Esophagus squamous epithelium (tissue), 5 donors: ENCODE data around the gene MERTK. TPM values are rescaled to one million over a fixed set of nuclear protein-coding genes. Genes with fewer than 3 reads are reported as not detected.

Source experiments
- DNase-seq: peaks from one replicate; lab custom pipeline; 2025; lab: John Stamatoyannopoulos, UW
- H3K27ac ChIP-seq, 4 donors: fragments of 200-600 bp; sonication (generic); one replicate each; pipeline ENCODE4 v1.5.1; 2016 to 2019; ENCODE audit warnings: mild to moderate bottlenecking in 1 of 4
- H3K27me3 ChIP-seq, 4 donors: fragments of 200-600 bp; sonication (generic); 1 replicate in 3 of 4; 2 replicates in 1 of 4; pipeline versions ENCODE4 v1.5.1 to v1.6.0; 2017 to 2021; ENCODE audit warnings: antibody characterized with exemption in 1 of 4
- H3K36me3 ChIP-seq, 3 donors: fragments of 200-600 bp; sonication (generic); one replicate each; pipeline ENCODE4 v1.5.1; 2016 to 2019
- H3K4me1 ChIP-seq, 3 donors: fragments of 200-600 bp; sonication (generic); one replicate each; pipeline ENCODE4 v1.5.1; 2017 to 2019
- H3K4me3 ChIP-seq, 4 donors: fragments of 200-600 bp; sonication (generic); 1 replicate in 3 of 4; 2 replicates in 1 of 4; pipeline ENCODE4 v1.5.1; 2016 to 2019; ENCODE audit warnings: mild to moderate bottlenecking in 2 of 4, moderate library complexity in 1 of 4
- H3K9me3 ChIP-seq, 3 donors: fragments of 200-600 bp; sonication (generic); one replicate each; pipeline ENCODE4 v1.5.1; 2016 to 2019
- POLR2A ChIP-seq, 4 donors: fragments of 450-650 bp; IDR thresholded peaks; one replicate each; pipeline ENCODE4 v1.6.1; 2017; ENCODE audit warnings: antibody characterized with exemption in 4 of 4, mild to moderate bottlenecking in 4 of 4, moderate library complexity in 3 of 4
- WGBS, 2 donors: methylation state at CpG; one replicate each; pipeline ENCODE4 v1.1.5; 2018; 5-methylcytosine and 5-hydroxymethylcytosine counted together
- intact Hi-C: fragments of 100-400 bp; cut with DNase I; formaldehyde crosslinking; loops from one replicate; pipeline ENCODE4 v1.15.0; 2022
- total RNA-seq, 4 donors: library from RNA; depleted of rRNA; stranded (reverse); fragments of >200 nt; gene quantifications; one replicate each; pipeline ENCODE4 v1.1.0, GENCODE V29; 2016
- TF ChIP-seq, protein P1 (sequence below), 6 experiments: fragments of 450-650 bp in 4 of 6; fragments of 200-600 bp in 2 of 6; sonication (generic) in 2 of 6; IDR thresholded peaks; one replicate each; pipeline ENCODE4 v1.5.1; 2016 to 2019; ENCODE audit warnings: antibody characterized with exemption in 6 of 6, mild to moderate bottlenecking in 4 of 6, moderate library complexity in 4 of 6
- donor health status: DM: yes; HTN: yes; CAD: no.

Gene MERTK
- total RNA-seq, 4 donors from 2014 or later, result 1.7 to 13.7 (median 7.0) TPM

DNA sequence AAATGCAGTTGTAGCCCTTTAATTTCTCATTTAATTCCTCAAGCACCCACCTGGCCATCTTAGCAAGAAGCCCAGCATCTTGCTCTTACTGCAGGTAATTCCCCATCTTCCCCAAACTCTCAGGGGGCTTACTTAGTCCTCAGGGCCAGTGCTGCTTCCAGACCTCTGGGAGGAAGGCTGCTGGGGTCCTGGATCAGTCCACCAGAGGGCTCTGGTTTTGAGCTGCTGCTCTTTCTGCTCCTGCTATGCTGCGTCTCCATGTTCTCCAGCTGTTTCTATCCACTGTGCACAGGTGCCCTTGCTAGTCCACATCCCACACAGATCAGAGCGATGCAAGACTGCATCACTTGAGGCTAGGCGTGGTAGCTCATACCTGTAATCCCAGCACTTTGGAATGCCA, 122.2 kb downstream of the MERTK start:
- 75 to 81% methylated on average over 3 of the region's 3 CpGs for WGBS, 2 donors
- Histone ChIP-seq H3K27ac (no peak overlapping the region), H3K4me3 (no peak overlapping the region), H3K27me3 (no peaks in the 10 kb centered on the region), H3K4me1 (no peaks in the 10 kb centered on the region), H3K9me3 (no peaks in the 10 kb centered on the region), H3K36me3 (peaks cover 0 to 17% (median 0%) of the 10 kb centered on the region in 3 donors)
- TF ChIP-seq, protein P1, sequence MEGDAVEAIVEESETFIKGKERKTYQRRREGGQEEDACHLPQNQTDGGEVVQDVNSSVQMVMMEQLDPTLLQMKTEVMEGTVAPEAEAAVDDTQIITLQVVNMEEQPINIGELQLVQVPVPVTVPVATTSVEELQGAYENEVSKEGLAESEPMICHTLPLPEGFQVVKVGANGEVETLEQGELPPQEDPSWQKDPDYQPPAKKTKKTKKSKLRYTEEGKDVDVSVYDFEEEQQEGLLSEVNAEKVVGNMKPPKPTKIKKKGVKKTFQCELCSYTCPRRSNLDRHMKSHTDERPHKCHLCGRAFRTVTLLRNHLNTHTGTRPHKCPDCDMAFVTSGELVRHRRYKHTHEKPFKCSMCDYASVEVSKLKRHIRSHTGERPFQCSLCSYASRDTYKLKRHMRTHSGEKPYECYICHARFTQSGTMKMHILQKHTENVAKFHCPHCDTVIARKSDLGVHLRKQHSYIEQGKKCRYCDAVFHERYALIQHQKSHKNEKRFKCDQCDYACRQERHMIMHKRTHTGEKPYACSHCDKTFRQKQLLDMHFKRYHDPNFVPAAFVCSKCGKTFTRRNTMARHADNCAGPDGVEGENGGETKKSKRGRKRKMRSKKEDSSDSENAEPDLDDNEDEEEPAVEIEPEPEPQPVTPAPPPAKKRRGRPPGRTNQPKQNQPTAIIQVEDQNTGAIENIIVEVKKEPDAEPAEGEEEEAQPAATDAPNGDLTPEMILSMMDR (IDR thresholded peaks at IDR 0.05), result no peak
- TF ChIP-seq POLR2A (IDR thresholded peaks at IDR 0.05), result no peak
- DNase-seq, result no peak
- intact Hi-C loops, result no loop called here

DNA sequence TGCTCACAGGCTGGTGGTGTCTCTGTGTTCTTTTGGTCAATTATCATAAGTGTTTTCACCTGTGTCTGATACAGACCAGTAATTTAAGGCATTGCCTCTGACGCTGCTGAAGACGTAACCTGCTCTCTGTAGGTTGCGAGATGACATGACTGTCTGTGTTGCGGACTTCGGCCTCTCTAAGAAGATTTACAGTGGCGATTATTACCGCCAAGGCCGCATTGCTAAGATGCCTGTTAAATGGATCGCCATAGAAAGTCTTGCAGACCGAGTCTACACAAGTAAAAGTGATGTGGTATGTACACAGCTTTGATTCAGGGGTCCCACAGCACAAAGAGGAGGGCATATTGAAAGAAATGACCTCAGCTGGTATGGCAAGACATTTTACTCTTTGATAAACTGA, 122.9 kb downstream of the MERTK start:
- Histone ChIP-seq H3K27me3 (no peaks in the 10 kb centered on the region), H3K4me1 (no peaks in the 10 kb centered on the region), H3K9me3 (no peaks in the 10 kb centered on the region), H3K27ac (no peak overlapping the region), H3K4me3 (no peak overlapping the region), H3K36me3 (peaks cover 0 to 17% (median 0%) of the 10 kb centered on the region in 3 donors)
- TF ChIP-seq, protein P1 (IDR thresholded peaks at IDR 0.05), result no peak
- no peak for TF ChIP-seq POLR2A (IDR thresholded peaks at IDR 0.05)
- DNase-seq, result no peak
- WGBS, 2 donors, result 89 to 94% methylated on average over 10 of the region's 10 CpGs
- intact Hi-C loops, result no loop called here

DNA sequence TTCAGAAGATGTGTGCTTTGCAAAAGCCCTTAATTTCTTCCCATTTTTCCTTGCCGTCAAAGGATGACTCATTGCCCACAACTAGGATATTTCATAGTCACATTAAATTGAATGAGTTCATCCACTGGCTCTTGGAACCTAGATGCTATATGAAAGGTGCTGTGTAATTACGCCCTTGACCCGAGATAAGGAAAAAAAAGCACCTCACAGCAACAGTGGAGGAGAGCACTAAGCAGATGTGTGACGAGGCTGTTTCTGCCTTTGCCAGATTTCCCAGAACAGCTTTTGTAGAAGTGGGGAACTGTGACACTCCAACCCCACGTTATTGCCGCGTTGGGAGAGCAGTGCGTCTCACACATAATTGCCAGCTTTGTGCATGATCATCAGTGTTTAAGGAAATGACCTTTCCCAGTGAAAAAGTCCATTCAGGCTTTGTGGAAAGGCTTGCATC, 123.4 kb downstream of the MERTK start:
- no peak for TF ChIP-seq POLR2A (IDR thresholded peaks at IDR 0.05)
- TF ChIP-seq, protein P1 (IDR thresholded peaks at IDR 0.05), result no peak
- intact Hi-C loops, result no loop called here
- H3K9me3 ChIP-seq, result no peaks in the 10 kb centered on the region
- no peak for DNase-seq
- H3K27ac ChIP-seq, result no peak overlapping the region
- no peaks in the 10 kb centered on the region for H3K4me1 ChIP-seq
- WGBS, 2 donors, result 83 to 89% methylated on average over 7 to 8 of the region's 8 CpGs
- no peak overlapping the region for H3K4me3 ChIP-seq
- peaks cover 0 to 17% (median 0%) of the 10 kb centered on the region in 3 donors for H3K36me3 ChIP-seq
- H3K27me3 ChIP-seq, result no peaks in the 10 kb centered on the region

DNA sequence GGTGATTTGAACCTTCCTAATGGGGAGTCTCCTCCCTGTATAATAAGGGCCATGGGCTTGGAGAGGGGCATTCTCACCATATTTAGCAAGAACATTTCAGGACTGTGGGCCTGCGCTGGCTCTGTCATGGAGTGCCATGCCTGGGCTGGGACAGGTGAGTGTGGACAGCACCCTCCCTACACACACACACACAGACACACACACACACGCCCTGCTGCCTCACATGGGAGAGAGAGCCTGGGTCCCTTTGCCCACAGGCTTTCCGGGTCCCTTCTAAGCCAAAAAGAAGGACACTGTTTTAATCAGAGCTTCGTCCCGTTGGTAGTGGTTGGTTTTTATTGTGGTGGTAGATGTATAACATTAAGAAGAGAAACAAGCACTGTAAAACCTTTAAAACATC, 125.3 kb downstream of the MERTK start:
- no peak for TF ChIP-seq POLR2A (IDR thresholded peaks at IDR 0.05)
- TF ChIP-seq, protein P1 (IDR thresholded peaks at IDR 0.05), result no peak
- Histone ChIP-seq H3K9me3 (no peaks in the 10 kb centered on the region), H3K27ac (no peak overlapping the region), H3K36me3 (peaks cover 0 to 17% (median 0%) of the 10 kb centered on the region in 3 donors), H3K4me3 (no peak overlapping the region), H3K27me3 (no peaks in the 10 kb centered on the region), H3K4me1 (no peaks in the 10 kb centered on the region)
- no peak for DNase-seq
- intact Hi-C loops, result no loop called here
- 93 to 97% methylated on average over 4 to 5 of the region's 5 CpGs for WGBS, 2 donors

DNA sequence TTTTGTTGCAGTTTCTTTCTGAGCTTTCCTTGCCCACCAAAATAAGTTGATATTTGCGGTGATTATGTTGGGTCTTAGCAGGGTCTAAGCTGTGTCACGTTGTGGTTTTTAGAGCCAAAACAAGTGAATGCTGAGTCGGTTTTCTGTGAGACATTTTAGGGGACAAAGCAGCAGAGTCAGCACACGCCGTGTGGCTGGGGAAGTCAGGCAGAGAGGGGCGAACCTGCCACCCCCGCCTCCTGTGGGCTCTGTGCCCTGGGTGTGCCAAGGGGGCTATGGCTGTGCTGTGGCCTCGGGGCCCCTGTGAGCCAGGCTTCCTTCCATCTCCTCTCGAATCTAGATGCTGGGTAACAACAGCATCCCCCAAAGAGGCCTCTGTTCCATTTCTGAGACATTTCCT, 125.8 kb downstream of the MERTK start:
- Histone ChIP-seq H3K36me3 (peaks cover 0 to 17% (median 0%) of the 10 kb centered on the region in 3 donors), H3K4me1 (no peaks in the 10 kb centered on the region), H3K9me3 (no peaks in the 10 kb centered on the region), H3K27ac (no peak overlapping the region), H3K4me3 (no peak overlapping the region), H3K27me3 (no peaks in the 10 kb centered on the region)
- DNase-seq, result no peak
- TF ChIP-seq, protein P1 (IDR thresholded peaks at IDR 0.05), result no peak
- no peak for TF ChIP-seq POLR2A (IDR thresholded peaks at IDR 0.05)
- 70 to 76% methylated on average over 9 of the region's 9 CpGs for WGBS, 2 donors
- intact Hi-C loops, result no loop called here
